Stimulated activated CD8-positive, alpha-beta memory T cell treated with anti-CD3 and anti-CD28 coated beads, Interleukin-15, amount 100 ng/mL, for 24 hours (primary cell): ENCODE measurements around the gene KIF18B.

Experiments used
- DNase-seq: peaks from one replicate; pipeline ENCODE4 v3.0.0-alpha.2; 2020; ENCODE audit warnings: low read depth

Gene KIF18B

DNA sequence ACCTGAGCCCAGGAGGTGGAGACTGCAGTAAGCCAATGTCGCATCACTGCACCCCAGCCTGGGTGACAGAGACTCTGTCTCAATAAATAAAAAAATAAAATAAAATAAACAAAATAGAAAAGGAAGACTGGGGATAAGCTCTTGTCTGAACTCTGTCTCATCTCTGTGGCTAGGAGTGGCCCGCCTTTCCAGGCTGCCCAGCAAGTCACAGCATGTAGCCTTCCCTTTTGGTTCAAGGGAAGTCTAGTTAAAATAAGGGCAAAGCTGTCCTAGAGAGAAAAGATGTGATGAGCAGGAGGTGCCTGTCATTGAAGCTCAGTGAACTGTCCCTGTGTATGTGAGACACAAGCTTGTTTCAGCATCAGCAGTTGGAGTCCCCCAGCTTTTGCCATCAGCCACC, 29.6 kb downstream of the KIF18B start:
- DNase-seq = no peak

- DNase-seq = no peak
These were observed 30.1 kb downstream of the KIF18B start for GRCh38 chr17:44917456-44917855.

GRCh38 chr17:44916781-44917241, 30.8 kb downstream of the KIF18B start:
- no peak for DNase-seq

DNA sequence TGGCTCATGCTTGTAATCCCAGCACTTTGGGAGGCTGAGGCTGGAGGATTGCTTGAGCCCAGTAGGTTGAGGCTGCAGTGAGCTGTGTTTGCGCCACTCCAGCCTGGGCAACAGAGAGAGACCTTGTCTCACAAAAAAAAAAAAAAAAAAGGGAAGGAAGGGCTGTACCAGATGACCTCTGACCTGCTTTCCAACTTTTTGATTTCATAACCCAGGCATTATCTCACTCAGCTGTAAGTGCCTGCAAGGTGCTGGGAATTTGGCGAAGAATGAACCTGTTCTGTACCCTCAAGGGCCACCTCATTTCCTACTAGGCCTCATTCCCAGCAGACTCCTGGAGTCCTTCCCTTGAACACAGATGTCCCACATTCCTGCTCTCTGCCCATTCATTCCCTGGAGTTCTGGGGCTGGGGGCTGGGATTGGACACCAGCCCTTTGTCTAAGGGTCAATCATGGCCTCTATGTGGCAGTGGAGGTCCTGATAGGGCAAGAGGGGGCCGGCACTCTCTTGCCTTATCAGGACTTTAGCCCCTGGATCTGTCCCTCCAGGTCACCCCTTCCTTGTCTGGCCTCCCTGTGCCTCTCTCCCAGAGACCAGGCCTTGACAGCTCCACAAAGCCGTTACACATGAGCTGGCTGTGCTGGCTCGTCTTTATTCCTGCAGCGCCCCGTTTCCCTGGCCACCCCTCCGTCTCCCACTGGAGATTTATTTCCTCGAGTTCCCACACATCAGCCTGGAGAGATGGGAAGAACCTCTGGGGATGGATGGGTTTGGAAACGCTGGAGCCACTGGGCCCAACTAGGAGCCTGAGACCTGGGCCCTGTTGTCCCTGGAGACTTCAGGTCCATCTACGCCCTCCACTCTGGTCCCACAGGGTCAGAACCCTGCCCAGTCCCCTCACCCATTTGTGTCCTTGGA, 31.5 kb downstream of the KIF18B start:
- DNase-seq = no peak

DNA sequence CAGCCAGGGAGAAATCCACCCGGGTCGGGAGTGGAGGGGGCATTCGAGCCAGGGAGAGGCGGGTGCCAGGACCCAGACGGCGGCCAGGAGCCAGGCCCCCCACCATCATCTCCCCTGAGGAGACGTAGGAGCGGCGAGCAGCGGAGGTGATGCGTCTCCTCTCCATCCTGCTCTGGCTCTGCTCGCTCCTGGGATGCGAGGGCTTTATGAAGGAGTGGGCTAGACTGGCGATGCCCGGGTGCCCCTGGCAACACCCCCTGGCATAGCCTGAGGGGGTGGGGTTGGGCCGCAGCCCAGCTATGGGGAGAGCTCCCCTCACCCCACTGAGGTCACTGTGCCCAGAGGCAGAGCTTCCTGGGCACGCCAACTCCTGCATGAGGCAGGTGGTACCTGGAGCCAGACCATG, 32.2 kb downstream of the KIF18B start, which contains the start of gene GFAP:
Gene GFAP, minus strand, starts transcription at position 180 of the 406 bp plus-strand sequence. Its CDS starts 14 bp downstream, at position 166.
- no peak for DNase-seq

- no peak for DNase-seq
These were observed 32.8 kb downstream of the KIF18B start for GRCh38 chr17:44914698-44915271.

GRCh38 chr17:44914148-44914547, 33.4 kb downstream of the KIF18B start:
- no peak for DNase-seq

GRCh38 chr17:44913676-44914075, 33.9 kb downstream of the KIF18B start:
- DNase-seq = no peak

- no peak for DNase-seq
These were observed 34.6 kb downstream of the KIF18B start for GRCh38 chr17:44912763-44913544.

GRCh38 chr17:44911133-44912001, 36.2 kb downstream of the KIF18B start:
- no peak for DNase-seq

DNA sequence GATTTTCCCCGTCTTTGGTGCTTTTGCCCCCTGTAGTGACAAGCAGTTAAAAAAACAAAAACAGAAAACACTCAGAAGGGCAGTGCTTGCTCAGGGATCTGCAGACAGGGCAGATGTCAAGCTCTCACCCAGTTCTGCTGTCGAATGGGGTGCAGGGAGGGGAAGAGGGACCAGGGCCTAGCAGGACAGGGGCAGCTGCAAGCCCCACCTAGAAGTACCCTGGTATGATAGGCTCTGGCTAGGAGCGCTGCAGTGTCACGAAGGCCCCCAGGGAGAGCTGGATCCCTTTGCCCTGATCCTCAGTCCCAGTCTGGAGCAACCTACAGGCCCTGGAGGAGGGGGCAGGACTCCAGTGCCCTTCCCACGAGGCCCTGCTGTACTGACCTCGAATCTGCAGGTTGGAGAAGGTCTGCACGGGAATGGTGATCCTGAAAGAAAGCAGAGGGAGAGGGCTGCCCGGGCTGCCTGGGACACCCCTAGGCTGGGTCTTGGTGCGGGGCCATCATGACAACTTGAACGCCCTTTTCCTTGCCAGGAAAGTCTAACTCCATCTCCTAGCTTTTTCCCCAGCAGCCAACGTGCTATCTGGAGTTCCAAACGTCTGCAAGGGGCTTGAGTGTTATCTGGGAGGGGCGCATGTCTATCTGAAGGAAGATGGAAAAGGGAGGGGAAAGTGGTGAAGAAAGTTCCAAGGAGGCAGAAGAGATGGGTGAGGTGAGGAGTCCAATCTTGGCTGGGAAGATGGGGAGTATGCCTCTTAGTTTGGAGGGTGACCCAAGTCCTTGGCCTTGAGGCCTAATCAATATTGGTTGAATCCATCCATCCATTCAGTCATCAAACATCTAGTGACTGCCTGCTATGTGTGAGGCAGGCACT, 37.1 kb downstream of the KIF18B start:
- no peak for DNase-seq

GRCh38 chr17:44909681-44910144, 37.9 kb downstream of the KIF18B start:
- DNase-seq = no peak

GRCh38 chr17:44908761-44909326, 38.7 kb downstream of the KIF18B start:
- no peak for DNase-seq

GRCh38 chr17:44907729-44908470, 39.7 kb downstream of the KIF18B start:
- DNase-seq = no peak

- DNase-seq = no peak
These were observed 40.5 kb downstream of the KIF18B start for GRCh38 chr17:44906763-44907728.

DNA sequence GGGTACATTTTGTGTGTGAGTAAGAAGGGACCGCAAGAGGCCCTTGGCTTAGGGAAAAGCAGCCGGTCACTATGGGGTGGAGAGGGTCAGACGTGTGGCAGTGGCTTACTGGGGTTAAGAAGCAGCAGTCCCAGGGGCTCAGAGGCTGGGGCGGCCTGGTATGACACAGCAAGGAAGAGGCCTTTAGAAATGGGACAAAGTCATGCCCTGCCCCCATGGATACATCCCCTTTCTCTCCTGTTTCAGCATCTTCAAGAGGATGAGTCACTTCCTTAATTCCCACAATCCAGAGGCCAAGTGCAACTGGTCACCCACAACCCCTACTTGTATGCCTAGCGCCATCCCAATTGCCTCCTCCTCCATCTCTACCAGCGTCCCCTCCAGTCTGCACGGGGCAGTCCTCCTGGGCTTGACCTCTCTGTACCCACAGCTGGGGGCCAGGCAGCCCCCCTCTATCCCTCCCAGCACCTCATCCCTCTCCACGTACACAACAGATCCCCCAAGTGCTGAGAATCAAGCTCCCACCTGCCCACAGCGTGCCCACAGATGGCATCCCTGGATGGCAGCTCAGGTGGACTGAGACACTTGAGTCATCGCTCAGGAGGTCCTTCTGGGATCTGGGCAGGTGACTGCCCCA, 41.4 kb downstream of the KIF18B start:
- no peak for DNase-seq
